Duodenal mucosa (tissue), 2 donors: ENCODE measurements around the gene NT5DC1.

Source experiments
- H3K27ac ChIP-seq: one replicate; pipeline ENCODE4 v1.7.0; 2013; ENCODE audit warnings: low read depth, low read length
- H3K27me3 ChIP-seq, 2 donors: one replicate each; pipeline ENCODE4 v1.7.0; 2013; ENCODE audit warnings: low read length in 2 of 2, control low read depth in 1 of 2; ENCODE audit not compliant: insufficient read depth in 2 of 2, control insufficient read depth in 1 of 2
- H3K36me3 ChIP-seq, 2 donors: one replicate each; pipeline ENCODE4 v1.7.0; 2013; ENCODE audit warnings: low read length in 2 of 2, control low read depth in 1 of 2; ENCODE audit not compliant: insufficient read depth in 2 of 2, control insufficient read depth in 1 of 2
- H3K4me1 ChIP-seq, 2 donors: one replicate each; pipeline ENCODE4 v1.7.0; 2013; ENCODE audit warnings: low read length in 2 of 2, control low read depth in 1 of 2; ENCODE audit not compliant: insufficient read depth in 2 of 2, control insufficient read depth in 1 of 2
- H3K4me3 ChIP-seq, 2 donors: one replicate each; pipeline ENCODE4 v1.7.0; 2013; ENCODE audit warnings: low read length in 2 of 2, low read depth in 1 of 2
- H3K9ac ChIP-seq, 2 donors: one replicate each; pipeline ENCODE4 v1.7.0; 2013; ENCODE audit warnings: low read length in 2 of 2, low read depth in 1 of 2
- H3K9me3 ChIP-seq, 2 donors: one replicate each; pipeline ENCODE4 v1.7.0; 2013; ENCODE audit warnings: low read length in 2 of 2, control low read depth in 1 of 2; ENCODE audit not compliant: control insufficient read depth in 1 of 2

The NT5DC1 gene

GRCh38 chr6:116100419-116101301 is at the start of gene NT5DC1:
Gene NT5DC1 (plus strand): TSS chr6:116100853. CDS start chr6:116100931, 78 bp downstream.
- Histone ChIP-seq H3K27me3 (no peaks in the 10 kb centered on the region), H3K9ac (peak within 1 kb of the TSS; percentile 80 to 85), H3K4me1 (peaks cover 48 to 63% of the 10 kb centered on the region in 2 donors), H3K9me3 (peaks cover 2 to 4% of the 10 kb centered on the region in 2 donors), H3K4me3 (peak within 1 kb of the TSS; percentile 74 to 90), H3K27ac (peak within 1 kb of the TSS; percentile 94), H3K36me3 (no peaks in the 10 kb centered on the region)

GRCh38 chr6:116051244-116051643 is 49.4 kb upstream of the NT5DC1 start:
- Histone ChIP-seq H3K9me3 (no peaks in the 10 kb centered on the region), H3K27me3 (no peaks in the 10 kb centered on the region), H3K4me3 (no peak overlapping the region), H3K9ac (no peak overlapping the region), H3K36me3 (no peaks in the 10 kb centered on the region), H3K4me1 (peaks cover 7 to 25% of the 10 kb centered on the region in 2 donors), H3K27ac (no peak overlapping the region)

- Histone ChIP-seq H3K27me3 (no peaks in the 10 kb centered on the region), H3K9ac (no peak overlapping the region), H3K36me3 (no peaks in the 10 kb centered on the region), H3K4me1 (peaks cover 7 to 9% of the 10 kb centered on the region in 2 donors), H3K4me3 (peak overlapping the region; percentile 13 to 33), H3K27ac (no peak overlapping the region), H3K9me3 (no peaks in the 10 kb centered on the region)
These were observed 45.1 kb upstream of the NT5DC1 start for GRCh38 chr6:116055513-116055912.

- H3K9me3 ChIP-seq, result no peaks in the 10 kb centered on the region
- H3K27ac ChIP-seq, result no peak overlapping the region
- peak overlapping the region; percentile 55 to 69 for H3K4me3 ChIP-seq
- no peaks in the 10 kb centered on the region for H3K27me3 ChIP-seq
- H3K4me1 ChIP-seq, result peaks cover 12 to 17% of the 10 kb centered on the region in 2 donors
- H3K9ac ChIP-seq, result peak overlapping the region in 1 of 2 donors; percentile 1
- H3K36me3 ChIP-seq, result no peaks in the 10 kb centered on the region
These were observed 42.9 kb upstream of the NT5DC1 start for GRCh38 chr6:116057766-116058165.

GRCh38 chr6:116059713-116060571 is 40.7 kb upstream of the NT5DC1 start:
- peaks cover 17% of the 10 kb centered on the region in 2 donors for H3K4me1 ChIP-seq
- H3K4me3 ChIP-seq, result peak overlapping the region; percentile 78 to 88
- H3K36me3 ChIP-seq, result no peaks in the 10 kb centered on the region
- no peaks in the 10 kb centered on the region for H3K9me3 ChIP-seq
- H3K9ac ChIP-seq, result peak overlapping the region; percentile 77 to 83
- H3K27me3 ChIP-seq, result no peaks in the 10 kb centered on the region
- peak overlapping the region; percentile 86 for H3K27ac ChIP-seq

GRCh38 chr6:116060572-116061283 is 39.9 kb upstream of the NT5DC1 start, which contains the start of gene FRK:
Gene FRK (minus strand): TSS chr6:116060891. CDS start chr6:116060311, 580 bp downstream.
- Histone ChIP-seq H3K27me3 (no peaks in the 10 kb centered on the region), H3K9me3 (no peaks in the 10 kb centered on the region), H3K27ac (peak within 1 kb of the TSS; percentile 86), H3K4me1 (peaks cover 11 to 17% of the 10 kb centered on the region in 2 donors), H3K9ac (peak within 1 kb of the TSS; percentile 77 to 83), H3K4me3 (peak within 1 kb of the TSS; percentile 78 to 88), H3K36me3 (no peaks in the 10 kb centered on the region)

GRCh38 chr6:116062496-116062895 is 38.2 kb upstream of the NT5DC1 start:
- Histone ChIP-seq H3K4me3 (no peak overlapping the region), H3K27ac (no peak overlapping the region), H3K36me3 (no peaks in the 10 kb centered on the region), H3K9me3 (no peaks in the 10 kb centered on the region), H3K9ac (no peak overlapping the region), H3K4me1 (peaks cover 11 to 17% of the 10 kb centered on the region in 2 donors), H3K27me3 (no peaks in the 10 kb centered on the region)

GRCh38 chr6:116064666-116065065 is 36.0 kb upstream of the NT5DC1 start:
- Histone ChIP-seq H3K4me3 (no peak overlapping the region), H3K4me1 (peaks cover 11 to 13% of the 10 kb centered on the region in 2 donors), H3K9me3 (no peaks in the 10 kb centered on the region), H3K36me3 (no peaks in the 10 kb centered on the region), H3K9ac (no peak overlapping the region), H3K27ac (no peak overlapping the region), H3K27me3 (no peaks in the 10 kb centered on the region)

- no peak overlapping the region for H3K4me3 ChIP-seq
- H3K4me1 ChIP-seq, result peaks cover 4% of the 10 kb centered on the region in 2 donors
- no peaks in the 10 kb centered on the region for H3K36me3 ChIP-seq
- no peak overlapping the region for H3K9ac ChIP-seq
- H3K9me3 ChIP-seq, result no peaks in the 10 kb centered on the region
- no peaks in the 10 kb centered on the region for H3K27me3 ChIP-seq
- no peak overlapping the region for H3K27ac ChIP-seq
These were observed 33.9 kb upstream of the NT5DC1 start for GRCh38 chr6:116066789-116067188.
